GM23338 (cell line): ENCODE results near the gene EYS. TPM values are rescaled to one million over a fixed set of nuclear protein-coding genes. Genes with fewer than 3 reads are reported as not detected.

Source experiments
- ATAC-seq: fragments of 200-7000 bp; cut with Tn5 transposase; 3 replicates; pipeline ENCODE4 v1.9.1; 2020
- DNase-seq: peaks from one replicate; pipeline ENCODE4 v3.0.0-alpha.2; 2015; ENCODE audit warnings: low spot score
- H2AFZ ChIP-seq: fragments of 200-600 bp; sonication (generic); 2 replicates; pipeline ENCODE4 v1.8.0; 2016; ENCODE audit warnings: antibody characterized with exemption, mild to moderate bottlenecking, moderate library complexity
- H3F3A ChIP-seq: fragments of 200-600 bp; sonication (generic); replicated peaks from 2 replicates; pipeline ENCODE4 v1.8.0; 2017; ENCODE audit warnings: antibody characterized with exemption, mixed run types, low read depth
- H3K27ac ChIP-seq: fragments of 200-600 bp; sonication (generic); 2 replicates; pipeline ENCODE4 v1.6.1; 2016; ENCODE audit warnings: low read depth
- H3K27me3 ChIP-seq: fragments of 200-600 bp; sonication (generic); 2 replicates; pipeline ENCODE4 v1.8.0; 2016; ENCODE audit warnings: mild to moderate bottlenecking, mixed run types, moderate library complexity; ENCODE audit not compliant: insufficient read depth
- H3K36me3 ChIP-seq: fragments of 200-600 bp; sonication (generic); 2 replicates; pipeline ENCODE4 v1.8.0; 2016; ENCODE audit warnings: mild to moderate bottlenecking; ENCODE audit not compliant: insufficient read depth
- H3K4me1 ChIP-seq: fragments of 200-600 bp; sonication (generic); 2 replicates; pipeline ENCODE4 v1.8.0; 2016; ENCODE audit warnings: mild to moderate bottlenecking, moderate library complexity; ENCODE audit not compliant: insufficient read depth
- H3K4me2 ChIP-seq: fragments of 200-600 bp; sonication (generic); 2 replicates; pipeline ENCODE4 v1.7.1; 2017; ENCODE audit warnings: mixed run types
- H3K4me3 ChIP-seq: fragments of 200-600 bp; sonication (generic); 2 replicates; pipeline ENCODE4 v1.6.1; 2016; ENCODE audit warnings: mixed run types
- H3K79me2 ChIP-seq: fragments of 200-600 bp; sonication (generic); replicated peaks from 2 replicates; pipeline ENCODE4 v1.8.0; 2017; ENCODE audit warnings: mild to moderate bottlenecking; ENCODE audit not compliant: insufficient read depth
- H3K9me2 ChIP-seq: fragments of 200-600 bp; sonication (generic); 2 replicates; pipeline ENCODE4 v1.8.0; 2017; ENCODE audit not compliant: insufficient read depth
- H4K20me1 ChIP-seq: fragments of 200-600 bp; sonication (generic); replicated peaks from 2 replicates; pipeline ENCODE4 v1.8.0; 2017; ENCODE audit warnings: mild to moderate bottlenecking; ENCODE audit not compliant: insufficient read depth
- H3K27ac Mint-ChIP-seq: 2 replicates; pipeline ENCODE4 v1.8.0; 2020; ENCODE audit warnings: inconsistent platforms, mild to moderate bottlenecking, moderate library complexity, mixed read lengths
- H3K27me3 Mint-ChIP-seq: 3 replicates; pipeline ENCODE4 v1.8.0; 2022; ENCODE audit warnings: low read depth, mild to moderate bottlenecking, moderate library complexity, mixed read lengths, inconsistent platforms; ENCODE audit not compliant: insufficient read depth, poor library complexity
- H3K36me3 Mint-ChIP-seq: 3 replicates; pipeline ENCODE4 v1.8.0; 2021; ENCODE audit warnings: low read depth, mild to moderate bottlenecking, inconsistent platforms, moderate library complexity, mixed read lengths
- H3K4me1 Mint-ChIP-seq: 3 replicates; pipeline ENCODE4 v1.8.0; 2020; ENCODE audit warnings: mild to moderate bottlenecking, inconsistent platforms, mixed read lengths
- H3K4me3 Mint-ChIP-seq: 3 replicates; pipeline ENCODE4 v1.8.0; 2021; ENCODE audit warnings: moderate library complexity, mild to moderate bottlenecking, inconsistent platforms, mixed read lengths
- H3K9me3 Mint-ChIP-seq: 3 replicates; pipeline ENCODE4 v1.8.0; 2020; ENCODE audit warnings: moderate library complexity, mild to moderate bottlenecking, inconsistent platforms, mixed read lengths
- CREB1 ChIP-seq: fragments of 250-450 bp; sonication (Bioruptor Pico); IDR thresholded peaks from 2 replicates; pipeline ENCODE4 v1.5.0; 2020; ENCODE audit warnings: low read depth, mild to moderate bottlenecking, moderate library complexity
- JUNB ChIP-seq: IDR thresholded peaks from one replicate; pipeline ENCODE4 v1.6.1; 2016; ENCODE audit warnings: antibody characterized with exemption; ENCODE audit not compliant: unreplicated experiment
- NANOG ChIP-seq: IDR thresholded peaks from 2 replicates; pipeline ENCODE4 v1.6.1; 2016; ENCODE audit warnings: antibody characterized with exemption, borderline replicate concordance
- POLR2AphosphoS5 ChIP-seq: IDR thresholded peaks from 2 replicates; pipeline ENCODE4 v1.6.1; 2016; ENCODE audit warnings: antibody characterized with exemption, low read depth
- STAT1 ChIP-seq: IDR thresholded peaks from one replicate; pipeline ENCODE4 v1.6.1; 2016; ENCODE audit warnings: antibody characterized with exemption; ENCODE audit not compliant: unreplicated experiment
- polyA plus RNA-seq: library from polyadenylated mRNA; unstranded; fragments of >200 nt; fragmentation: Nextera tagmentation; extraction: Ambion mirVana; gene quantifications from 2 replicates; pipeline ENCODE4 v1.2.1, GENCODE V29; 2016
- total RNA-seq: library from RNA; depleted of rRNA; stranded (reverse); fragments of >200 nt; shearing (Covaris generic); gene quantifications from 2 replicates; pipeline ENCODE4 v1.2.3, GENCODE V29; 2014
- TF ChIP-seq, protein P1 (sequence below): IDR thresholded peaks from 2 replicates; pipeline ENCODE4 v1.6.1; 2016; ENCODE audit warnings: antibody characterized with exemption
- TF ChIP-seq, protein P2 (sequence below): fragments of 250-450 bp; sonication (Bioruptor Pico); IDR thresholded peaks from 2 replicates; pipeline ENCODE4 v1.5.0; 2020; ENCODE audit warnings: mild to moderate bottlenecking, moderate library complexity

Gene EYS
- total and polyA plus RNA-seq, 2 experiments from 2014 or later, result 0.38 to 0.52 TPM

DNA sequence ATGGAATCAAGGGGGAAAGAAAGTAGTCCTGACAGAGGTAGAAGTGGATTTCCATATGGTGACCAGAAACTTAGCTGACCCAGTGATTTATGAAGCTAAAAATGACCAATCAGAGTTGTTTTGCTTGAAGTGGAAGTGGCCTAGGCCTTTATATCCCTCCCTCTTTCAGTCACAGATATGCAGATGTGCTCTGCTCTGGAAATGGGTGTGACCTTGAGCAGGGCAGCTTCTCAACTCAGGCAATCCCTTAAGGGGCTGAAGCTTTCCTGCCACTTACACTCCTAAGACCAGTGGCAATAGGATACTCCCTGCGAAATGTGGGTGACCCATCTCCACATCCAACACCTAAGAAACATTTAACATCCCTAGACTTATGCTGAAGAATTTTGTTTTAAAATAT is 256.6 kb downstream of the EYS start:
- no peak for TF ChIP-seq JUNB
- TF ChIP-seq CREB1 (CRISPR knock-in tag), result no peak
- no peak for TF ChIP-seq STAT1
- no peak for TF ChIP-seq NANOG
- TF ChIP-seq, protein P1, sequence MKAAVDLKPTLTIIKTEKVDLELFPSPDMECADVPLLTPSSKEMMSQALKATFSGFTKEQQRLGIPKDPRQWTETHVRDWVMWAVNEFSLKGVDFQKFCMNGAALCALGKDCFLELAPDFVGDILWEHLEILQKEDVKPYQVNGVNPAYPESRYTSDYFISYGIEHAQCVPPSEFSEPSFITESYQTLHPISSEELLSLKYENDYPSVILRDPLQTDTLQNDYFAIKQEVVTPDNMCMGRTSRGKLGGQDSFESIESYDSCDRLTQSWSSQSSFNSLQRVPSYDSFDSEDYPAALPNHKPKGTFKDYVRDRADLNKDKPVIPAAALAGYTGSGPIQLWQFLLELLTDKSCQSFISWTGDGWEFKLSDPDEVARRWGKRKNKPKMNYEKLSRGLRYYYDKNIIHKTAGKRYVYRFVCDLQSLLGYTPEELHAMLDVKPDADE, result no peak
- no peak for TF ChIP-seq POLR2AphosphoS5
- TF ChIP-seq, protein P2, sequence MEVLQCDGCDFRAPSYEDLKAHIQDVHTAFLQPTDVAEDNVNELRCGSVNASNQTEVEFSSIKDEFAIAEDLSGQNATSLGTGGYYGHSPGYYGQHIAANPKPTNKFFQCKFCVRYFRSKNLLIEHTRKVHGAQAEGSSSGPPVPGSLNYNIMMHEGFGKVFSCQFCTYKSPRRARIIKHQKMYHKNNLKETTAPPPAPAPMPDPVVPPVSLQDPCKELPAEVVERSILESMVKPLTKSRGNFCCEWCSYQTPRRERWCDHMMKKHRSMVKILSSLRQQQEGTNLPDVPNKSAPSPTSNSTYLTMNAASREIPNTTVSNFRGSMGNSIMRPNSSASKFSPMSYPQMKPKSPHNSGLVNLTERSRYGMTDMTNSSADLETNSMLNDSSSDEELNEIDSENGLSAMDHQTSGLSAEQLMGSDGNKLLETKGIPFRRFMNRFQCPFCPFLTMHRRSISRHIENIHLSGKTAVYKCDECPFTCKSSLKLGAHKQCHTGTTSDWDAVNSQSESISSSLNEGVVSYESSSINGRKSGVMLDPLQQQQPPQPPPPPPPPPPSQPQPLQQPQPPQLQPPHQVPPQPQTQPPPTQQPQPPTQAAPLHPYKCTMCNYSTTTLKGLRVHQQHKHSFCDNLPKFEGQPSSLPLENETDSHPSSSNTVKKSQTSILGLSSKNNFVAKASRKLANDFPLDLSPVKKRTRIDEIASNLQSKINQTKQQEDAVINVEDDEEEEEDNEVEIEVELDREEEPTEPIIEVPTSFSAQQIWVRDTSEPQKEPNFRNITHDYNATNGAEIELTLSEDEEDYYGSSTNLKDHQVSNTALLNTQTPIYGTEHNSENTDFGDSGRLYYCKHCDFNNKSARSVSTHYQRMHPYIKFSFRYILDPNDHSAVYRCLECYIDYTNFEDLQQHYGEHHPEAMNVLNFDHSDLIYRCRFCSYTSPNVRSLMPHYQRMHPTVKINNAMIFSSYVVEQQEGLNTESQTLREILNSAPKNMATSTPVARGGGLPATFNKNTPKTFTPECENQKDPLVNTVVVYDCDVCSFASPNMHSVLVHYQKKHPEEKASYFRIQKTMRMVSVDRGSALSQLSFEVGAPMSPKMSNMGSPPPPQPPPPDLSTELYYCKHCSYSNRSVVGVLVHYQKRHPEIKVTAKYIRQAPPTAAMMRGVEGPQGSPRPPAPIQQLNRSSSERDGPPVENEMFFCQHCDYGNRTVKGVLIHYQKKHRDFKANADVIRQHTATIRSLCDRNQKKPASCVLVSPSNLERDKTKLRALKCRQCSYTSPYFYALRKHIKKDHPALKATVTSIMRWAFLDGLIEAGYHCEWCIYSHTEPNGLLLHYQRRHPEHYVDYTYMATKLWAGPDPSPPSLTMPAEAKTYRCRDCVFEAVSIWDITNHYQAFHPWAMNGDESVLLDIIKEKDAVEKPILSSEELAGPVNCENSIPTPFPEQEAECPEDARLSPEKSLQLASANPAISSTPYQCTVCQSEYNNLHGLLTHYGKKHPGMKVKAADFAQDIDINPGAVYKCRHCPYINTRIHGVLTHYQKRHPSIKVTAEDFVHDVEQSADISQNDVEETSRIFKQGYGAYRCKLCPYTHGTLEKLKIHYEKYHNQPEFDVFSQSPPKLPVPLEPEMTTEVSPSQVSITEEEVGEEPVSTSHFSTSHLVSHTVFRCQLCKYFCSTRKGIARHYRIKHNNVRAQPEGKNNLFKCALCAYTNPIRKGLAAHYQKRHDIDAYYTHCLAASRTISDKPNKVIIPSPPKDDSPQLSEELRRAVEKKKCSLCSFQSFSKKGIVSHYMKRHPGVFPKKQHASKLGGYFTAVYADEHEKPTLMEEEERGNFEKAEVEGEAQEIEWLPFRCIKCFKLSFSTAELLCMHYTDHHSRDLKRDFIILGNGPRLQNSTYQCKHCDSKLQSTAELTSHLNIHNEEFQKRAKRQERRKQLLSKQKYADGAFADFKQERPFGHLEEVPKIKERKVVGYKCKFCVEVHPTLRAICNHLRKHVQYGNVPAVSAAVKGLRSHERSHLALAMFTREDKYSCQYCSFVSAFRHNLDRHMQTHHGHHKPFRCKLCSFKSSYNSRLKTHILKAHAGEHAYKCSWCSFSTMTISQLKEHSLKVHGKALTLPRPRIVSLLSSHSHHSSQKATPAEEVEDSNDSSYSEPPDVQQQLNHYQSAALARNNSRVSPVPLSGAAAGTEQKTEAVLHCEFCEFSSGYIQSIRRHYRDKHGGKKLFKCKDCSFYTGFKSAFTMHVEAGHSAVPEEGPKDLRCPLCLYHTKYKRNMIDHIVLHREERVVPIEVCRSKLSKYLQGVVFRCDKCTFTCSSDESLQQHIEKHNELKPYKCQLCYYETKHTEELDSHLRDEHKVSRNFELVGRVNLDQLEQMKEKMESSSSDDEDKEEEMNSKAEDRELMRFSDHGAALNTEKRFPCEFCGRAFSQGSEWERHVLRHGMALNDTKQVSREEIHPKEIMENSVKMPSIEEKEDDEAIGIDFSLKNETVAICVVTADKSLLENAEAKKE, result no peak
- H3K4me1 Mint-ChIP-seq, result peaks cover 26% of the 10 kb centered on the region; the same call in 2 of the 3 replicates
- Histone ChIP-seq H3K79me2 (no peaks in the 10 kb centered on the region), H4K20me1 (no peaks in the 10 kb centered on the region), H3K36me3 (no peaks in the 10 kb centered on the region), H3K4me1 (peaks cover 20% of the 10 kb centered on the region), H3K4me2 (peak overlapping the region; percentile 37; the same call in 1 of the 2 replicates), H3F3A (no peaks in the 10 kb centered on the region), H3K27ac (no peak overlapping the region), H3K27me3 (no peaks in the 10 kb centered on the region), H3K4me3 (no peak overlapping the region), H2AFZ (no peak overlapping the region), H3K9me2 (no peaks in the 10 kb centered on the region)
- no peaks in the 10 kb centered on the region for H3K27me3 Mint-ChIP-seq
- H3K9me3 Mint-ChIP-seq, result peaks cover 11% of the 10 kb centered on the region
- H3K4me3 Mint-ChIP-seq, result no peak overlapping the region
- DNase-seq, result peak; percentile 60
- no peak overlapping the region for H3K27ac Mint-ChIP-seq
- ATAC-seq, result peak; percentile 94
- H3K36me3 Mint-ChIP-seq, result peaks cover 3% of the 10 kb centered on the region; the same call in 1 of the 3 replicates
